ENCODE results near the gene EVC2.
A peak's percentile ranks its signal among the peaks of the same experiment; 100 is the strongest.

The EVC2 gene

GRCh38 chr4:5710065-5710960 is 2.0 kb upstream of the EVC2 start:
- DNase-seq, result no peak

GRCh38 chr4:5709207-5709575 is 832 bp upstream of the EVC2 start:
- DNase-seq, result no peak

GRCh38 chr4:5707778-5708448 is 446 bp downstream of the EVC2 start:
- DNase-seq, result no peak

GRCh38 chr4:5707366-5707765 is 993 bp downstream of the EVC2 start:
- no peak for DNase-seq

- no peak for DNase-seq
These were observed 1.7 kb downstream of the EVC2 start for GRCh38 chr4:5706486-5707290.

- no peak for DNase-seq
These were observed 2.6 kb downstream of the EVC2 start for GRCh38 chr4:5705647-5706320.

- no peak for DNase-seq
These were observed 4.1 kb downstream of the EVC2 start for GRCh38 chr4:5704276-5704675.

- no peak for DNase-seq
These were observed 4.5 kb downstream of the EVC2 start for GRCh38 chr4:5703831-5704230.

- DNase-seq, result no peak
These were observed 6.4 kb downstream of the EVC2 start for GRCh38 chr4:5701971-5702370.

GRCh38 chr4:5700459-5700858 is 7.9 kb downstream of the EVC2 start:
- DNase-seq, result peak; percentile 36

GRCh38 chr4:5696341-5696740 is 12.0 kb downstream of the EVC2 start:
- no peak for DNase-seq

- no peak for DNase-seq
These were observed 14.5 kb downstream of the EVC2 start for GRCh38 chr4:5693871-5694270.

GRCh38 chr4:5691491-5692132 is 16.7 kb downstream of the EVC2 start:
- no peak for DNase-seq

- DNase-seq, result no peak
These were observed 19.3 kb downstream of the EVC2 start for GRCh38 chr4:5689065-5689464.

GRCh38 chr4:5686338-5686737 is 22.0 kb downstream of the EVC2 start:
- DNase-seq, result no peak

- no peak for DNase-seq
These were observed 23.1 kb downstream of the EVC2 start for GRCh38 chr4:5685296-5685695.

- DNase-seq, result no peak
These were observed 24.8 kb downstream of the EVC2 start for GRCh38 chr4:5683566-5683965.

- no peak for DNase-seq
These were observed 29.4 kb downstream of the EVC2 start for GRCh38 chr4:5678977-5679376.

GRCh38 chr4:5676763-5677162 is 31.6 kb downstream of the EVC2 start:
- no peak for DNase-seq

GRCh38 chr4:5666741-5667140 is 41.6 kb downstream of the EVC2 start:
- no peak for DNase-seq

GRCh38 chr4:5664778-5665177 is 43.6 kb downstream of the EVC2 start:
- DNase-seq, result no peak

GRCh38 chr4:5662555-5662954 is 45.8 kb downstream of the EVC2 start:
- no peak for DNase-seq

- DNase-seq, result no peak
These were observed 47.1 kb downstream of the EVC2 start for GRCh38 chr4:5661237-5661636.
